Suprapubic skin (tissue), 4 donors: ENCODE measurements around the gene VPS9D1.

Experiments
- EP300 ChIP-seq: sonication (generic); formaldehyde crosslinking; IDR thresholded peaks from one replicate; pipeline ENCODE4 v1.6.1; 2017; ENCODE audit warnings: antibody characterized with exemption
- POLR2AphosphoS5 ChIP-seq, 3 donors: sonication (generic); formaldehyde crosslinking; IDR thresholded peaks; one replicate each; pipeline ENCODE4 v1.6.1; 2017; ENCODE audit warnings: antibody characterized with exemption in 3 of 3
- TF ChIP-seq, protein P1 (sequence below), 2 donors: fragments of 200-600 bp in 1 of 2; fragments of 450-650 bp in 1 of 2; sonication (generic) in 1 of 2; IDR thresholded peaks; one replicate each; pipeline ENCODE4 v1.5.1; 2016 to 2019; ENCODE audit warnings: antibody characterized with exemption in 2 of 2, mild to moderate bottlenecking in 1 of 2, moderate library complexity in 1 of 2

DNA sequence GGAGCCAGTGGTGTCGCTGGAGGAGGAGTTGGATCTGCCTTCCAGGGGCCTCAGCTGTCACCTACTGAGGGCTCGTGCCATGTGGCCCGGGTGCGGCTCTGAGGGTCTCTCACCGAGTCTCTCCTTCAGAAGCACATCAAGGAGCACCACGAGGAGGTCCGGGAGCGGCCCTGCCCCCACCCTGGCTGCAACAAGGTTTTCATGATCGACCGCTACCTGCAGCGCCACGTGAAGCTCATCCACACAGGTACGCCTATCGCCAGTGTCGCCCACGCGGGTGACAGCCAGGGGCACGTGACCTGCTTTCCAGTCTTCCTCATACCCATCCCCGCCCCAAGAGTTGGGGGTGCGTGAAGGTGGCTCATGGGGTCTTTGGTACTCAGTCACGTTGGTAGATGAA is 13.1 kb upstream of the VPS9D1 start:
- TF ChIP-seq, protein P1, sequence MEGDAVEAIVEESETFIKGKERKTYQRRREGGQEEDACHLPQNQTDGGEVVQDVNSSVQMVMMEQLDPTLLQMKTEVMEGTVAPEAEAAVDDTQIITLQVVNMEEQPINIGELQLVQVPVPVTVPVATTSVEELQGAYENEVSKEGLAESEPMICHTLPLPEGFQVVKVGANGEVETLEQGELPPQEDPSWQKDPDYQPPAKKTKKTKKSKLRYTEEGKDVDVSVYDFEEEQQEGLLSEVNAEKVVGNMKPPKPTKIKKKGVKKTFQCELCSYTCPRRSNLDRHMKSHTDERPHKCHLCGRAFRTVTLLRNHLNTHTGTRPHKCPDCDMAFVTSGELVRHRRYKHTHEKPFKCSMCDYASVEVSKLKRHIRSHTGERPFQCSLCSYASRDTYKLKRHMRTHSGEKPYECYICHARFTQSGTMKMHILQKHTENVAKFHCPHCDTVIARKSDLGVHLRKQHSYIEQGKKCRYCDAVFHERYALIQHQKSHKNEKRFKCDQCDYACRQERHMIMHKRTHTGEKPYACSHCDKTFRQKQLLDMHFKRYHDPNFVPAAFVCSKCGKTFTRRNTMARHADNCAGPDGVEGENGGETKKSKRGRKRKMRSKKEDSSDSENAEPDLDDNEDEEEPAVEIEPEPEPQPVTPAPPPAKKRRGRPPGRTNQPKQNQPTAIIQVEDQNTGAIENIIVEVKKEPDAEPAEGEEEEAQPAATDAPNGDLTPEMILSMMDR (IDR thresholded peaks at IDR 0.05) = no peak
- TF ChIP-seq EP300 (no peak), POLR2AphosphoS5 (IDR thresholded peaks at IDR 0.05) (no peak)
